ENCODE measurements around the gene MAPKAPK5.

DNA sequence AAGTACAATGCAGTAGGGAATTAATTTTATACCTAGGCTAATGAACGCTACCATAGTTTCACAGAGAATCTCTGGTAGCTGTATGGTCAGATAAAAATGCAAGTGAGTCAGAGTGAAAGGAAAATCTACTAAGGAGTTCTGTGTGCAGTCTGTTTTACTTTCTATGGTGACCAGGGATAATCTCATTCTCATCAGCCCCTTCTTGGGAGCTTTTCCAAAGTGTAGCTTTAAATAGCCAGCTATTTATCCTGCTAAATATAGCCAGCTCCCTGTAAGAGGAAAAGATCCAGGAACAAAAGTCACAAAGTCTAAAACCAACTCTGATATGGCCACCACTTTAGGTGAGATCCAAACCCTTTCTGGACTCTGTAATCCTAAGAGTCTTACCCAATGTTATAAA, 95.4 kb downstream of the MAPKAPK5 start:
- TF ChIP-seq, protein P1, sequence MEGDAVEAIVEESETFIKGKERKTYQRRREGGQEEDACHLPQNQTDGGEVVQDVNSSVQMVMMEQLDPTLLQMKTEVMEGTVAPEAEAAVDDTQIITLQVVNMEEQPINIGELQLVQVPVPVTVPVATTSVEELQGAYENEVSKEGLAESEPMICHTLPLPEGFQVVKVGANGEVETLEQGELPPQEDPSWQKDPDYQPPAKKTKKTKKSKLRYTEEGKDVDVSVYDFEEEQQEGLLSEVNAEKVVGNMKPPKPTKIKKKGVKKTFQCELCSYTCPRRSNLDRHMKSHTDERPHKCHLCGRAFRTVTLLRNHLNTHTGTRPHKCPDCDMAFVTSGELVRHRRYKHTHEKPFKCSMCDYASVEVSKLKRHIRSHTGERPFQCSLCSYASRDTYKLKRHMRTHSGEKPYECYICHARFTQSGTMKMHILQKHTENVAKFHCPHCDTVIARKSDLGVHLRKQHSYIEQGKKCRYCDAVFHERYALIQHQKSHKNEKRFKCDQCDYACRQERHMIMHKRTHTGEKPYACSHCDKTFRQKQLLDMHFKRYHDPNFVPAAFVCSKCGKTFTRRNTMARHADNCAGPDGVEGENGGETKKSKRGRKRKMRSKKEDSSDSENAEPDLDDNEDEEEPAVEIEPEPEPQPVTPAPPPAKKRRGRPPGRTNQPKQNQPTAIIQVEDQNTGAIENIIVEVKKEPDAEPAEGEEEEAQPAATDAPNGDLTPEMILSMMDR (IDR thresholded peaks at IDR 0.05) = no peak
- no peak for TF ChIP-seq POLR2AphosphoS5 (IDR thresholded peaks at IDR 0.05)
- TF ChIP-seq EP300 (IDR thresholded peaks at IDR 0.05; ENCODE audit: low read depth) = no peak
- no peak for TF ChIP-seq POLR2A (IDR thresholded peaks at IDR 0.05)

Measured in transverse colon (tissue), 4 donors.